CD4-positive, alpha-beta T cell treated with Interferon gamma for 1 hour (primary cell): ENCODE results near the gene VRK3.

Experiments
- DNase-seq: peaks from one replicate; pipeline ENCODE4 v3.0.0-alpha.2; 2020

VRK3 gene

GRCh38 chr19:49927526-49928264 is 97.5 kb downstream of the VRK3 start:
- DNase-seq, result no peak

- DNase-seq, result no peak
Observed at GRCh38 chr19:49926515-49926914, 98.7 kb downstream of the VRK3 start.
